GM19438 (cell line): ENCODE results near the gene ZNF503.
"Not testable (repeated sequence)": the region's sequence is repeated elsewhere in the genome, so short reads cannot be mapped to it uniquely, and the experiment has no call there.

Experiments
- ATAC-seq: cut with Tn5 transposase; IDR thresholded peaks from one replicate; pipeline ENCODE4 v1.9.1; 2021; ENCODE audit warnings: low read depth; ENCODE audit not compliant: unreplicated experiment

ZNF503 gene

DNA sequence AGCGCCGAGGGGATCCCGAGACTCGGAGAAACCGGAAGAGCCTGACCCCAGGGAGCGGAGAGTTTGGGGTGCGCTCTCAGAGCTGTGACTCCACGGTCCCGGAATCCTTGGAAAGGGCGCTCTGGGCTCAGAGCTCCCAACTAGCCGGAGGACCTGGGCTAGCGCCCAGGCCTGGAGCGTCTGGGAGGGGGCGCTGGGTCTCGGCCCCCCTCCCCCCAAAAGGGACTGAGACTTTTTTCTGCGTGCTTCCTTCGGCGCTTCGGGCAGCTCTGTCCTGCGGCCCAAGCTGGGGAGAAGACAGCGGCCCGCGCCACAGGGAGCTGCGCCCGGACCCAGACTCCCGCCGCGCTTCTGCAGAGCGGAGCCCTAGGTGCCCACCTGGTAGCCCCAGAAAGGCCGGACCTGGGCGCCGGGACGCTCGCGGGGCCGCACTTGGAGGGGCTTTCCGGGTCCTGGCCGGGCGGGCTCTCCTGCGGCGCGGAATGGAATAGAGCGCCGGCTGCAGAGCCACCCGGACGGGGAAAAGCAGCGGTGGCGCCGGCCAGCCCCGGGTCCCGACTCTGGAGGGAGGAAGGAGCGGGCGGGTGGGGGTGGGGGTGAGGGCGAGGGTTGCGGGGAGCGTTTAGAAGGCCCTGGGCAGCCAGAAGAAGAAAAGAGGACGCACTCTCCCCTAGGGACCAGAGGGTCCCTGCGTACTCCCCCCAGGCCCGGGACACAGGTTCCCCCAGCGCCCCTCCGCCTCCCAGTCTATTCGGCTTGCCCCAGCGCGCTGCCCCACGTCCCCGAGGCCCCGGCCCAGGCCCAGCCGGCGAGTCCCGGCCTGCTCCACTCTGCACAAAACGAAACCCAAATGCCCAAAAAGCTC, 4.7 kb downstream of the ZNF503 start:
- ATAC-seq, result no peak

DNA sequence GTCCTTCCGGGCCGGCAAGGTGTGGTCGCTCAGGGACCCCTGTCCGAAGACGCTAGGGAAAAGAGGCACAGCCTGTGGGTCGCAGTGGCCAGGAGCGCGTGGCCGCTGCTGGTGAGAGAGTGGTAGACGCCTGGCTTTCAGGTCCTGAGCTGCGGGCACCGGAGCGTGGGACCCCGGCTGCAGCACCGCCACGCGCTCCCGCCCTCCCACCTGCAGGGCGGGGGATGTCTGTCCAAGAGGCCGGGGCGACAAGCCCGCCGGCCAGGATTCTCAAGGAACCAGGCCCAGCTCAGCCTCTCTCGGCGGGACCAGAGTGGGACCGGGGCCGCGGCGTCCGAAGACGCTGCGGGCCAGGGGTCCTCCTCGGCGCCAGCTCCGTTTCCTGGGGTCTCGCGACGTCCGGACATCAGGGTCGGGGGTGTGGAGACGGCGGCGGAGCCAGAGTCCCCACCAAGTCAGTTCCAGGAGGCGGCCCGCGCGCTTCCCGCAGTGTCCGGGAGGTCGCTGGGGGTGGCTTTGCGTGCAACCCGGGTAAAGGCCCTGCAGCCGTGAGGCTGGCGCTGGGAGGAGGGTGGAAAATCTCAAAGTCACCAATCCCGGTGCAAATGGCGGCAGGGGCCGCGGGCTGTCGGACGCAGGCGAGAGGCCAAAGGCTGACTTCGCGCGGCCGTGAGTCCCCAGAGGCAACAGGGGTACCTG, 5.5 kb downstream of the ZNF503 start:
- no peak for ATAC-seq

DNA sequence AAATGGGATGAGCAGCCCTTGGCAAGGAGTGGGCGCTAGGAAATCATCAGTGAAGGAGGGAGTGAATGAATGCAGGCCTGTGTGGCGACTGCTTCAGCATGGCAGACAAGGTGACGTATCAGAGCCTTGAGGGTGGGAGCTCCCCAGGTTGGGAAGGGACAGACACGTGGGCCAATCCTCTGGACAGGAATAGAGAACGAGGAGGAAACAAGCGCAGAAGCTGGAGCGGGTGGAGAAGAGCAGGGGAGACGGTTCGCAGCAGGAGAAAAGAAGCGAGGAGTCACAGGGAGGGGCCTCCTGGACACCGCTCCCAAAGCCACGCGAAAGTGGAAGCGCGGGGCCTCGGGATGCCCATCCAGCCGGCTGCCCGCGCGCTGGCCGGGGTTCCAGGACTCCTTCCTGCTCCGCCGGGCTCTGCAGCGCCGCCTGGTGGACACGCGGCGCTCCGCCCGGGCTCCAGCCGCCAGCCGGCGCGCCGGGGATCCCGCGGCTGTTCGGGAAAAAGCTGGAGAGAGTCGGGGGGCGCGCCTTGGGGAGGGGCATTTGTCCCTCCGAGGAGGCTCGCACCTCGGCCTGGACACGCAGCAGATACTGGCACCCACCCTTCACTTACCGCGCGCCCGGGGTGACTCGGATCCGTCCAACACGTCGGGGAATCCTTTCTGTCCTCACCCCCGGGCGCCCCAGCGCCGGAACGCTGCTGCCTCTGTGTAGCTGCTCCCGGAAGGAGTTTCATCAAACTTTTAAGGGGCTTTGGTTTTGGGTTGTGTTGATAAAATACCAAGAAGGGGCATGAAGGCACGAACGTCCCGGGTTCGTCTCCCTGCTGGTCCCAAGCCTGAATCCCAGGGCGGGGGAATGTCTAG, 6.3 kb downstream of the ZNF503 start:
- ATAC-seq, result no peak

DNA sequence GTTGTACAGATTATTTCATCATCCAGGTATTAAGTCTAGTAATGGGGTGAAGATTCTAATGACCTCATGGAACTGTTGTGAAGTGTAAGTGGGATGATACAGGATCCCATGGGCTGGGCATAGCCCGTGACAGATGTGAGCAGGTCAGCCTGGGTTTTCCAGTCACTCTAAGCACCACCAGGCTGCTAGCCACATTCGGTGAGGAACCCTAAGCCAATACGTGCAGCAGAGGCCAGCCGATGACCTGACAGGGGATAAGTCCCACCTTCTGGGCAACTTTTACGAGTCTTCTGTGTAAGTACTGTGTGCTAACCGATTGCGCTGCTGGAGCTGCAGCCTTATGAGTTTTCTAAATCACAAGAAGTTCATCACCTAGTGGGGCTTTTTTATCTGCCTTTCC, 7.3 kb downstream of the ZNF503 start:
- no peak for ATAC-seq

DNA sequence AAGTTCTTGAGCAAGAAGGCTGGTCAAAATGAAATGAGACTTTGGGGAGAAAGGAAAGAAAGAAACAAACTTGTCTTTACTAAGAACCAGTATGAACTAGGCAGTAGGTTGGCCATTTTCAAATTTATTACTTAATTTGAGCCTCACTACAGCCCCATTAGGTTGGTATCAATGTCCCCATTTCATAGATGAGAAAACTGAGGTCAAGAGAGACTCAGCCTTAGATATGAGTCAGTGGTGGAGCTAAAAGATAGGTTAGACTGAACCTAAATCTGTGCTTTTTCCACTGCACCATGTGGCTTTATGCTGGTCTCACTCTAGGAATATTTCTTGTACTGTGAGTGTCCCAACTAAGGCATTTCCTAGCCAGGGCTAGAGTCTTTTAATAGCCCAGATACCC, 8.8 kb downstream of the ZNF503 start:
- no peak for ATAC-seq

DNA sequence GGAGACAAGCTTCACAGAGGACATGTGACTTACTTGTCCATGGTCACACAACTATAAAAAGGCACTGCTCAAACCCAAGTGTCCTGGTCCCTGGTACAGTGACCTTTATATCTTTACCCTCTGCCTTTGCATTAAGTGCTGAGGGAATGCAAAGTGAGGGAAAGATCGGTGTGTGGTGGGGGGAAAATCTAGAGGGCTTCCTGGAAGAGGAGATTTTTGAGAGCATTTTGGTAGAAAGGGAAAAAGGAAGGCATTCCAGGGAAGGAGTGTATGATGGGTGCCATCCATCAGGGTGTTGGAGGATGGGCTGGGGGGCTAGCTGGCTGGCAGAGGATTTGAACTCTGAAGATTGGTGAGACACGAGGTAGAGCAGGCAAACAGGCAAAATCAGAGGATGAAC, 9.3 kb downstream of the ZNF503 start:
- no peak for ATAC-seq

DNA sequence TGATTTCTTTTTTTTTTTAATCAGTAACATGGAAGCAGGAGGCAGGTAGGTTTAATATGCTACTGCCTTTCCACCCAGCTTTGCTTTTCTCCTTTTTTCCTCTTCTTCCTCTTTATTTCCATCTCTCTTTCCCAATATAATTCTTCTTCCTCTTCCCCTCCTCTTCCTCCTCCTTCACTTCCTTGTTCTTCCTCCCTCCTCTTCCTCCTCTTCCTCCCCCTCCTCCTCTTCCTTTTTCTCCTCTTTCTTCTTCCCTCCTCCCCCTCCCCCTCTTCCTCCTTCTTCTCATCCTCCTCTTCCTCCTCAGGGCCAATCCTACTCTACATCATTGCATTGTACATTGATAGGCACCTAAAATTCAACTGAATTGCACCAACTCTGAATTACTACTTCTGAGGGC, 11.4 kb downstream of the ZNF503 start:
- no peak for ATAC-seq

DNA sequence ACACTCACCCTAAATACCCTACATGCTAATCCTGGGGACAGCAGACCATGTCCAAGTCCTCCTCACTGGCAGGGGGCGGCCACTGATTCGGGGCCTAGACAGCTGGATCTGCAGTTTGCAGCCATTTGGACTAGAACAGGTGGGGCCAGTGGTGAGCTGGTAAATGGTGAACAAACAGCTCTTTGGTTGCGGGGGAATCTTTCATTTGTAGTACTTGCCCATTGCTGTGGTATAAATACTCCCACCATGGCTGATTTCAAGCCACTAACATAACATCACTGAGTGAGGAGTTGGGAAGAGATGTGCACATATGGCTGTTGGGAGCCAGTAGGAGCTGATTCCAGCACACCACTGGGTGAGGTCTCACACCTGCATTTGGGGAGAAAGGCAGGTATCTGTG, 13.5 kb downstream of the ZNF503 start:
- ATAC-seq, result no peak

DNA sequence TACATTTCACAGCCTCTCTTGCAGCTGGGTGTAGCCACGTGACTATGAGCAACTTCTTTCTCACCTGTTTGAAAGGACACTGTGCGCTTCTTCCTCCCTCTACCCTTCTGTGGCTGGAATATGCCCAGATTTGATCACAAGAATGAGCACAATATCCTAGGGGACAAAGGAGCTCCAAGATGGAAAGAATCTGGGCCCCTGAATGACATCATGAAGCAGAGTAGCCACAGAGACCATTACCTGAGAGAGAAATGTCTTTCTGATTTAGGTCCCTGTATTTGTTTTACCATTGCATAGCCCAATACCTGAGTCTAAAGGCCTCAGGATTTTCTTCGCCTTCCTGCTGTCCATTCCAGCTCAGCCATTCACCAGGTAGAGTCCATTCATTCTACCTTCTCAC, 15.4 kb downstream of the ZNF503 start:
- no peak for ATAC-seq

DNA sequence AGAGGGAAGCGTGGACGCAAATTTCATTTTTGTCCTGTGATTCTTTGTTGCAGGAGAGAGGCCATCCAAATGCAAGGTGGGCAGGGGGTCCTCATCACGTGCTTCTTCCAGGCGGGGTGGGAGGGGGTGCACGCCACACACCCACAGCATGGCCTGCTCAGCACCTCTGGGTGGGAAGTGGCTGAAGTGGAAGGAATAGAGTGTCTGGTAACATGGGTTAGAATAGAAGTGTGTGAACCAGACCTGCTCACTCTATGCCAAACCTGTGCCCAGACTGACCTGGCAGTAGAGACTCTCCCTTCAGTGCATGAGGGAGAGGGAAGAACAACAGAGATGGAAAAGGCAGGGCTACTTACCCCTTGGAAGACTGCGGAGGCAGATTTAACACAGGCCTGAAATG, 21.7 kb downstream of the ZNF503 start:
- no peak for ATAC-seq

DNA sequence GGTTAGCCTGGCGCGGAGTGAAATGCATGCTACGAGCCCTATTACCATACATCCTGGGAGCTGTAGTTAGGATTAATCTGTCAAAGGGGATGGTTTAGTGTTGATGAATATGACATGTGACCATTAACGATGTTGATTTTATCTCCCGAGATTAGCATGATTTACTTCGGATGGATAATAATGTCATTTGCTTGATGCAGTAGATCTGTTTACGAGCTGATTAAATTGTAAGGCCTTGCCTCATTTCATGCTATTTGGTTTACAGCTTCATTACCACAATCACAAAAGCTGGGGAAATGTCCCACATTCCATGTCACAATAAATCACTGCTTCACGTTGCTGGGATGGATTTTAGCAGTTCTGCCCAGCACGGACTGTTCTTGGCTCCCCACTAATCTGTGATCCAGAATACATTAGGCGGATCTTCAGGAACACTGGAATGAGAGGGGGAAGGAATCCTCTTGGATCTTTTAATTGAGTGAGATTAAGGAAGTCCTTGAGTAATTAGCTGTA, 22.3 kb downstream of the ZNF503 start:
- ATAC-seq, result no peak

DNA sequence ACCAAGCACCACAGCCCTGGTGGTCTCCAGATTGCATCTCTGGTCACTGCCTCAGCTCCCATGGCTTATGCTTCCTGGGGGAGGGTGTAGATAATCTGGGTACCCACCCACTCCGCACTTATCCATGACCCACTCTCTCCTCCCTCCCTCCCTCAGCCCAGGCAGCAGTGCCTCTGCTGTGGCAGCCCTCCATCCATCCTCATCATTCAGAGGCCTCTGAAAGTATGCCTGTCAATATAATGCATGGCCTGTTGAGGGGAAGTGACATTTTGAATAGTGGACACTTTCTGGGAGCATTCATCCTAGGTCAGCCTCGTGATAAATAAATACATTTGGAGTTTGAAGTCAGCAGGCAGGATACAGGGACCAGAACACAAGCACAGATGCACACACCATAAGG, 23.2 kb downstream of the ZNF503 start:
- ATAC-seq, result no peak

DNA sequence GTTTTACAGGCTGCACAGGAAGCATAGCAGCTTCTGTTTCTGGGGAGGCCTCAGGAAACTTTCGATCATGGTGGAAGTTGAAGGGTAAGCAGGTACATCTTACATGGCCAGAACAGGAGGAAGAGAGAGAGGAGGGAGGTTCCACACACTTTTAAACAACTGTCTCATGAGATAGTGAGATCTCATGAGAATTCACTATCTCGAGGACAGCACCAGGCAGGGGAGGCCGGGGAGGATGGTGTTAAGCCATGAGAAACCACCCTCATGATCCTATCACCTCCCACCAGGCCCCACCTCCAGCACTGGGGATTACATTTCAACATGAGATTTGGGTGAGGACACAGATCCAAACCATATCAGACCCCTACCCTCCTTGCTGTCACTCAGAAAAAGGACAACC, 23.7 kb downstream of the ZNF503 start:
- no peak for ATAC-seq

DNA sequence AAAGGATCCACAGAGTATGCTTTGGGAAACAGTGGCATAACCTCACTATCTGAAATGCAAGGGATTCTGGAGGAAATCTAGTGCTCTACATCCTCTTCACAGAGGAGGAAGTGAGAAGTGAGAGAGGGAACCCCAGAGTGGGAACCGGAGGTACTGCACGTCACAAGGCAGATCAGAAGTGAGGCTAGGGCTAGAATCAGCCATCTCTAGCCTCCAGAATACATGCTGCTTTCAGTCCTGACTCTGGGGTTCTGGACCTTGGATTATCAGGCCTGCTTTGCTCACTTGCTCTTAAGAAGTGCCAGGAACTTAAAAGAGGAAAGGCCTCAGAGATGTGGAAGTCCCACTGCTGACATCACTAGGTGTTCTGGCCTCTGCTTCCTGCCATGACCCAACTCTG, 25.7 kb downstream of the ZNF503 start:
- ATAC-seq, result peak; percentile 96

DNA sequence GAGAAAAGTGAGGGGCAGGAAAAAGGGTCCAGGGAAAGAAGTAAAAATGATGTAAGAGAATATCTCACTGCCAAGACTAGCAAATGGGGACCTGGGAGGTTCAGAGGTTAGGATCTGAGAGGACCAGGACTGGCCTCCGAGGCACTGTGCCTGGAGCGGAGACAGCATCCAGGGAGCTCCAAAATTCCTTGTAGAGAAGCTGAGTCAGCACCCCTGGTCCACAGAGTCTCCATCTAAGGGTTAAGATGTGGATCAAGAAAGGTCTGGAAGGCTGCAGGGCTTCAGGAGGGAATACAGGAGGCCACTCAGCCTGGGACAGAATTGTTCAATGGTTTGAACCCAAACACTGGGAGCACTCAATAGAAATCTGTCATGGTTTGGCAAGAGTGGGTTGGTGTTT, 30.6 kb downstream of the ZNF503 start:
- no peak for ATAC-seq

DNA sequence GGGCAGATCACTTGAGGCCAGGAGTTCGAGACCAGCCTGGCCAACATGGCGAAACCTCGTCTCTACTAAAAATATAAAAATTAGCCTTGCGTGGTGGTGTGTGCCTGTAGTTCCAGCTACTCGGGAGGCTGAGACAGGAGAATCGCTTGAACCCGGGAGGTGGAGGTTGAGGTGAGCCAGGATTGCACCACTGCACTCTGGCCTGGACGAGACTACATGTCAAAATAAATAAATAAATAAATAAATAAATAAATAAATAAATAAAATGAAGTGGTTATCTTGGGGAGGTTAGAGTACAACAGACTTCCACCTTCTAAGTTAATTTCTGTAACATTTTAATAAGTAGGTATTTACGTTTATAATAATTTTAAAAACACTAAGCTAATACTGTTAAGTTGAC, 31.7 kb downstream of the ZNF503 start:
- not testable (repeated sequence) for ATAC-seq

DNA sequence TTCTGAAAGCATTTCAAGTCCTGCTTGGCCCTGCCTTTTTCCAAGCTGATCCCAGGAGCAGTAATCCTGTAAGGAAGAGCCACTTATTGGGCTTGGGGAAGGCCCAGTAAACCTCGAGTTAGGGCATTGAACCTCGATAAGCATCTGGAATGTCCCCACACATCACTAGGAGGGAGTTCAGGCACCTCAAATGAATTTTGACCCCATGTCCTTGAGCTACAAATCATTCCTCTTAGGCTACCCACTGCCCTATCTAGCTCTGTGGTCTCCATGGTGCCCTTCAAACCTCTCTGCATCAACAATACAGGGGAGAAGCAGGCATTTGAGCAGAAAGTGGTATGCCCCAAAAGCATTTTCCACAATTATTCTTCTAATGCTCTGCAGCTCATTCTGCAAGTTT, 33.7 kb downstream of the ZNF503 start:
- ATAC-seq, result no peak

DNA sequence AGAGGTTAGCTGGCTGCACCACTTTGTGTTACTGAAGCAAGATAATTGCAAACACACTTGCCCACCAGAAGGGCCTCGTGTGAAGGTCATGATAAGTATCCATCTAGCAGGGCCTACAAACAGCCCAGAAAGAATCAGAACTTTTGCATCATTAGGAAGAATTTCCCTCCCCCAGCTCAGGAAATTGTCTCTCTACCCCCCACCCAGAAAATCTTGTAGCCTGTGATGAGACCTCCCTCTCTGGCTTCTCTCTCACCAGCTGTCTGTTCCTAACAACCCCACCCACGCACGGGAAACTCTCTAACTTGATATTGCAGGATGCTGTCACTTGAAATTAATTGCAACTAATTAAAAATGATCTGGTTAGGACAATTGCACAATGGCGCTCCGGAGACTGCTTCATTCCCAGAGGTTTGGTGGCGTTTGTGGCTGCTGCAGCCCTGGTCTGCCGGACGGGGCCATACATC, 34.5 kb downstream of the ZNF503 start:
- ATAC-seq, result no peak

DNA sequence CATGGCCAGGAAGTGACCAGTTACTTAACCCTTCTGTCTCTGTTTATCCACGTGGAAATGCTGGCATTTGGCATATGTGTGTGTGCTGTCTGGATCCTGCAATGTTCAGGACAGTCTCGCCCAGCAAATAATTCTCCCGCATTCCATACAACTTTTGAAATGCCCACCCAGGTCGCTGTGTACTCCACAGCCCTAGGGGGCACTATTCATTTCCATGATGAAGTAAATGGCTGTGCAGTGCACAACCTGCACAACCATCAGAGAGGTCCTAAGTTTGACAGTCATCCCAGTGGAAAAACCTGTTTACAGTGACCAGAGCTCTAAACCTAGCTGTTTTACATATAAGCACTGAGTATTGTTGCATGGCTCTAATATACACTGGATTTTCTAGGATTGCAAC, 38.1 kb downstream of the ZNF503 start:
- no peak for ATAC-seq

DNA sequence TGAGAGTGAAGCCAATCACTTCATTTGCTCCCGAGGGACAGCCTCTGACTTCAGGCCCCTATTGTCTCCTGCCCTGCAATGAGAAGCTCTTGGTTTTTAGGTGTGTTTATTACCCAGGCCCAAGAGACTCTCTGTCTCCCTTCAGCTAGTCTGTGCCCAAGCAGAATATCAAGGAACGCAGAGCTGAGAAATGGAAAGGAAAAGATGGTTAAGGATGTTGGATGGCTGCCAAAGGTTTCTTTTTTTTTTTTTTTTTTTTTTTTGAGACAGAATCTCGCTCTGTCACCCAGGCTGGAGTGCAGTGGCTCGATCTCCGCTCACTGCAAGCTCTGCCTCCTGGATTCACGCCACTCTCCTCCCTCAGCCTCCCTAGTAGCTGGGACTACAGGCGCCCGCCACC, 41.7 kb downstream of the ZNF503 start:
- ATAC-seq, result not testable (repeated sequence)
